BLaER1 treated with 17β-estradiol and CSF1 and Interleukin-3, amounts not matched to agents 10 nM and 100 nM (cell line): ENCODE results near the gene PCDH9.

ENCODE experiments used
- H3K27ac ChIP-seq, 11 experiments: shearing (Covaris generic); formaldehyde crosslinking; 2 replicates each; pipeline ENCODE4 v1.8.1; 2022
- H3K27me3 ChIP-seq, 11 experiments: shearing (Covaris generic); formaldehyde crosslinking; 2 replicates each; pipeline ENCODE4 v1.8.1; 2022
- H3K36me3 ChIP-seq, 11 experiments: shearing (Covaris generic); formaldehyde crosslinking; 2 replicates each; pipeline ENCODE4 v1.8.1; 2022
- H3K4me1 ChIP-seq, 10 experiments: shearing (Covaris generic); formaldehyde crosslinking; 2 replicates each; pipeline ENCODE4 v1.8.1; 2022
- H3K4me2 ChIP-seq, 11 experiments: shearing (Covaris generic); formaldehyde crosslinking; 2 replicates each; pipeline ENCODE4 v1.8.1; 2022
- H3K4me3 ChIP-seq, 10 experiments: shearing (Covaris generic); formaldehyde crosslinking; 2 replicates each; pipeline ENCODE4 v1.8.1; 2022
- H3K9ac ChIP-seq, 11 experiments: shearing (Covaris generic); formaldehyde crosslinking; 2 replicates each; pipeline ENCODE4 v1.8.1; 2022
- H3K9me3 ChIP-seq, 11 experiments: shearing (Covaris generic); formaldehyde crosslinking; replicated peaks in 1 of 11; 2 replicates each; pipeline ENCODE4 v1.8.1; 2022
- H4K20me1 ChIP-seq, 11 experiments: shearing (Covaris generic); formaldehyde crosslinking; 2 replicates each; pipeline ENCODE4 v1.8.1; 2022
- Cebpa-rat ChIP-seq, 11 experiments: shearing (Covaris generic); IDR thresholded peaks; 2 replicates each; pipeline ENCODE4 v1.8.1; 2022

Gene PCDH9

DNA sequence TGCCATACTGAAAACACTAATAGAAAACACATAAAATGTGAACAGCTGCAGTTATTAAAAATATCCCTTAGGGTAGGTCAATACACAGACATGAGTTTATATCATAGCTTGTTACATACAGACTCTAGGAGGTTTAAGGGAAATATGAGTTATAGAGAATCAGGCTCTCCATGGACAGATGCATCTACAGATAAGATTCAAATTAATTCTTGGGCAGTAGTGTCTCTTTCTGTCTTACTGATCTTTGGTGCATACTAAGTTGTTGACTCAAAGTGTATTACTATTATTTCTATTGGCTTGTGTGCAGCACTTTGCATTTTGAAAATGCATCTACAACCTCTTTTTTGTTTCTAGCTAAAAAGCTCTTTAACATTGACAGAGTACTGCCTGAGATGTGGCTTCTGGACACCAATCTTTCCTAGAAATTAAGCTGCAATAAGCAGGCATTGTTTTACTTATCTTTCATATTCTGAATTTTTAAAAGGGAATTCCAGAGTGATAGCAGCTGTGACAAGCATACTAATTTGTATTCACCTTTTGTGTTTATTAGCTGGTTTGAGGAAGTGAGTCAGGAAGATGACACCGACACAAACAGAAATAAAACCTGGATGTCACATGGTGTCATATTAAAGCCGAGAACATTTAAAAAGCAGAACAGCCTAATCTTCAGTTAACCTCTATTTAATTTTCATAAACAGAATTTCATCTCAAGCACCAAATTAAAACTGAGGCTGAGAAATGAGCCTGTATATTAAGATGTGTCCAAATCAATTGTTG lies 399.0 kb downstream of the PCDH9 start:
- H3K9me3 ChIP-seq = no peaks in the 10 kb centered on the region
- no peak overlapping the region for H3K4me3 ChIP-seq
- no peak for TF ChIP-seq Cebpa-rat (IDR thresholded peaks at IDR 0.05)
- no peak overlapping the region for H3K27ac ChIP-seq
- no peaks in the 10 kb centered on the region for H4K20me1 ChIP-seq
- H3K27me3 ChIP-seq = no peaks in the 10 kb centered on the region
- no peak overlapping the region for H3K9ac ChIP-seq
- no peaks in the 10 kb centered on the region for H3K36me3 ChIP-seq
- H3K4me2 ChIP-seq = peak overlapping the region in 3 of 11 experiments; percentile 6 to 19 (median 12); a peak in 4 of 22 replicates
- peaks cover 0 to 7% (median 0%) of the 10 kb centered on the region in 10 experiments; a peak in 10 of 20 replicates for H3K4me1 ChIP-seq

DNA sequence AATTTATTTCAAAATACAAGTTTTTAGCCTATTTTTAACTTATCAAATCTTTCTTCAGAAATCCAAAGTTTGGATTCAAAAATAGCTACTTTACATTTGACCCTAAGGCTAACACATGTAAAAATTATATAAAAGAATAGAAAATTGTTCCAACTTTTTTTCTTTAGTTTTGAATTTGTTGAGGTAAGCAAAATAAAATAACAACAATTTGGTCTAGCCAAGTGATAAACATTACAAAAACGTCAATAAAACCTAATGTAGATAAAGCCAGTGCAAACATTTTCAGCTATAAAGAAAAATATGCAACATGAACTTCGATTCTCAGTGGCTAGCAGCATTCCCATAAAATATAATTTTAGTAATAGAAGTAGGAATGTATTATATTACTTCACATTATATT lies 400.3 kb downstream of the PCDH9 start:
- Histone ChIP-seq H3K36me3 (no peaks in the 10 kb centered on the region), H3K4me3 (no peak overlapping the region), H3K27me3 (no peaks in the 10 kb centered on the region), H3K9ac (no peak overlapping the region), H3K9me3 (no peaks in the 10 kb centered on the region), H4K20me1 (no peaks in the 10 kb centered on the region), H3K4me1 (peaks cover 0 to 7% (median 0%) of the 10 kb centered on the region in 10 experiments; a peak in 10 of 20 replicates), H3K4me2 (no peak overlapping the region), H3K27ac (no peak overlapping the region)
- no peak for TF ChIP-seq Cebpa-rat (IDR thresholded peaks at IDR 0.05)

- no peak overlapping the region for H3K27ac ChIP-seq
- H3K9ac ChIP-seq = no peak overlapping the region
- H4K20me1 ChIP-seq = no peaks in the 10 kb centered on the region
- peaks cover 0 to 5% (median 0%) of the 10 kb centered on the region in 10 experiments; a peak in 10 of 20 replicates for H3K4me1 ChIP-seq
- TF ChIP-seq Cebpa-rat (IDR thresholded peaks at IDR 0.05) = no peak
- no peaks in the 10 kb centered on the region for H3K36me3 ChIP-seq
- H3K4me2 ChIP-seq = no peak overlapping the region
- no peaks in the 10 kb centered on the region for H3K9me3 ChIP-seq
- no peak overlapping the region for H3K4me3 ChIP-seq
- H3K27me3 ChIP-seq = no peaks in the 10 kb centered on the region
These were observed 403.7 kb downstream of the PCDH9 start for GRCh38 chr13:66826398-66826797.

DNA sequence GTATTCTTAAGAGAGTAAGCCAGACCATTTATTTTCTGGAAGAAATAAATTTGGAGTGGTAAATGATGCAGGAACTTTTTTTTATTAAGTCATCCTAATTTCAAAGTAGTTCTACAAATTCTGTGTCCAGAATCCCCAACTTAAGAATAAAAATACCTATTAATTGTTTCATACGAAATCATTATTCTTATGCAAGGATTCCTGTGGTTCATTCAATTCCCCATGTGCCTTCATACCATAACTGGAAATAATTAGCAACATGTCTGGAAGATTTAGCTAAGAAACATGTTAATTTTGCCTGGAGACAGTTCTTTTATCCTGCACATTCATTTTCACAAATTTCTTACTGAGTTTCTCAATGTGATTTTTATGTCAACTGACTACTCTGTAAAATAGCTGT lies 408.6 kb downstream of the PCDH9 start:
- H4K20me1 ChIP-seq = no peaks in the 10 kb centered on the region
- H3K27me3 ChIP-seq = no peaks in the 10 kb centered on the region
- H3K4me2 ChIP-seq = no peak overlapping the region
- H3K9me3 ChIP-seq = peaks cover 0 to 8% (median 3%) of the 10 kb centered on the region in 11 experiments; a peak in 3 of 22 replicates
- no peak overlapping the region for H3K9ac ChIP-seq
- TF ChIP-seq Cebpa-rat (IDR thresholded peaks at IDR 0.05) = no peak
- H3K4me3 ChIP-seq = no peak overlapping the region
- no peaks in the 10 kb centered on the region for H3K36me3 ChIP-seq
- H3K27ac ChIP-seq = no peak overlapping the region
- no peaks in the 10 kb centered on the region for H3K4me1 ChIP-seq

GRCh38 chr13:66811455-66811854 lies 418.7 kb downstream of the PCDH9 start:
- Histone ChIP-seq H3K27ac (no peak overlapping the region), H3K4me1 (no peaks in the 10 kb centered on the region), H3K9ac (no peak overlapping the region), H3K27me3 (no peaks in the 10 kb centered on the region), H3K36me3 (no peaks in the 10 kb centered on the region), H3K4me2 (no peak overlapping the region), H4K20me1 (no peaks in the 10 kb centered on the region), H3K4me3 (no peak overlapping the region), H3K9me3 (no peaks in the 10 kb centered on the region)
- TF ChIP-seq Cebpa-rat (IDR thresholded peaks at IDR 0.05) = no peak

DNA sequence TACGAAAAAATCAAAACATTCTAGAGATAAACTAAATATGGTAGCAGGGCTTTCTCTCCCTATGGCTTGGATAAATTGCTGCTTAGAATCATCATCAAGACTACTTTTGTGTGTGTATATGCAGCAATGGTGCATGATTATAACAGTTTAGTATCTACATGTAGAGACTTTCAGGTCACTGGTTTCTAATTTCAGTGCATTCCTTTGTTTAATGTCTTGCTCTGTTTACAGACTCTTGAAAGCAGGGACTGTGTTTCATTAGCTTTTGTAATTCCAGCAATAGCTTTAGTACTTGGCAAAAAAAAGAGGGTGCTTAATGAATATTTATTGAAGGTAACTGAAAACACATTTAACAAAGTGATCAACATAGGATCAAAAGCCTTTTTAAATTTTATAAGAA lies 420.7 kb downstream of the PCDH9 start:
- Histone ChIP-seq H3K4me3 (no peak overlapping the region), H3K27me3 (no peaks in the 10 kb centered on the region), H4K20me1 (no peaks in the 10 kb centered on the region), H3K9me3 (no peaks in the 10 kb centered on the region), H3K27ac (no peak overlapping the region), H3K4me1 (no peaks in the 10 kb centered on the region), H3K36me3 (no peaks in the 10 kb centered on the region), H3K4me2 (no peak overlapping the region), H3K9ac (no peak overlapping the region)
- no peak for TF ChIP-seq Cebpa-rat (IDR thresholded peaks at IDR 0.05)

- no peaks in the 10 kb centered on the region for H3K36me3 ChIP-seq
- H3K9ac ChIP-seq = no peak overlapping the region
- no peaks in the 10 kb centered on the region for H3K27me3 ChIP-seq
- H3K9me3 ChIP-seq = no peaks in the 10 kb centered on the region
- H3K4me2 ChIP-seq = no peak overlapping the region
- H4K20me1 ChIP-seq = no peaks in the 10 kb centered on the region
- H3K4me3 ChIP-seq = no peak overlapping the region
- no peaks in the 10 kb centered on the region for H3K4me1 ChIP-seq
- no peak overlapping the region for H3K27ac ChIP-seq
- TF ChIP-seq Cebpa-rat (IDR thresholded peaks at IDR 0.05) = no peak
These were observed 422.9 kb downstream of the PCDH9 start for GRCh38 chr13:66807251-66807650.

- H3K4me3 ChIP-seq = no peak overlapping the region
- no peak overlapping the region for H3K4me2 ChIP-seq
- no peak for TF ChIP-seq Cebpa-rat (IDR thresholded peaks at IDR 0.05)
- H3K27ac ChIP-seq = no peak overlapping the region
- H3K9me3 ChIP-seq = no peaks in the 10 kb centered on the region
- H3K9ac ChIP-seq = no peak overlapping the region
- no peaks in the 10 kb centered on the region for H4K20me1 ChIP-seq
- no peaks in the 10 kb centered on the region for H3K4me1 ChIP-seq
- H3K27me3 ChIP-seq = no peaks in the 10 kb centered on the region
- H3K36me3 ChIP-seq = no peaks in the 10 kb centered on the region
These were observed 424.5 kb downstream of the PCDH9 start for GRCh38 chr13:66805657-66806056.

GRCh38 chr13:66803808-66804456 lies 426.2 kb downstream of the PCDH9 start:
- H3K9me3 ChIP-seq = no peaks in the 10 kb centered on the region
- no peak overlapping the region for H3K4me2 ChIP-seq
- peaks cover 0 to 6% (median 0%) of the 10 kb centered on the region in 10 experiments; a peak in 3 of 20 replicates for H3K4me1 ChIP-seq
- H3K4me3 ChIP-seq = no peak overlapping the region
- H3K27me3 ChIP-seq = no peaks in the 10 kb centered on the region
- H3K27ac ChIP-seq = no peak overlapping the region
- no peak overlapping the region for H3K9ac ChIP-seq
- H4K20me1 ChIP-seq = no peaks in the 10 kb centered on the region
- no peaks in the 10 kb centered on the region for H3K36me3 ChIP-seq
- no peak for TF ChIP-seq Cebpa-rat (IDR thresholded peaks at IDR 0.05)
